Mucosa of gallbladder (tissue), 1 donor: ENCODE measurements around the gene OR5B12. TPM values are rescaled to one million over a fixed set of nuclear protein-coding genes. Genes with fewer than 3 reads are reported as not detected.
"Not testable (repeated sequence)": the region's sequence is repeated elsewhere in the genome, so short reads cannot be mapped to it uniquely, and the experiment has no call there.

ENCODE experiments used
- DNase-seq: peaks from one replicate; pipeline ENCODE4 v3.0.0-alpha.2; 2020; ENCODE audit warnings: low spot score
- total RNA-seq: library from RNA; stranded (reverse); gene quantifications from one replicate; pipeline ENCODE4 v1.2.1, GENCODE V29; 2021
- donor health status: DM: no; HTN: no; CAD: no.

OR5B12 gene
- not detected for total RNA-seq

- no peak for DNase-seq
These were observed at the start of gene OR5B12 for GRCh38 chr11:58442136-58442535. TSS of gene OR5B12 (minus strand) at chr11:58442236. CDS start at chr11:58440151, 2,085 bp downstream.

GRCh38 chr11:58490827-58491226 is 48.8 kb upstream of the OR5B12 start:
- no peak for DNase-seq

GRCh38 chr11:58487170-58487569 is 45.1 kb upstream of the OR5B12 start:
- DNase-seq = no peak

GRCh38 chr11:58485961-58486360 is 43.9 kb upstream of the OR5B12 start:
- no peak for DNase-seq

- DNase-seq = no peak
These were observed 29.9 kb upstream of the OR5B12 start for GRCh38 chr11:58471892-58472291.

GRCh38 chr11:58466293-58466692 is 24.3 kb upstream of the OR5B12 start:
- no peak for DNase-seq

- no peak for DNase-seq
These were observed 23.7 kb upstream of the OR5B12 start for GRCh38 chr11:58465690-58466089.

GRCh38 chr11:58451585-58451984 is 9.5 kb upstream of the OR5B12 start:
- DNase-seq = no peak

- DNase-seq = no peak
These were observed 4.3 kb upstream of the OR5B12 start for GRCh38 chr11:58446294-58446693.

- DNase-seq = no peak
These were observed 2.3 kb upstream of the OR5B12 start for GRCh38 chr11:58444300-58444699.

- no peak for DNase-seq
These were observed 3.5 kb downstream of the OR5B12 start for GRCh38 chr11:58438486-58438885.

GRCh38 chr11:58434217-58434616 is 7.8 kb downstream of the OR5B12 start:
- DNase-seq = no peak

- no peak for DNase-seq
These were observed 8.3 kb downstream of the OR5B12 start for GRCh38 chr11:58433638-58434203.

GRCh38 chr11:58429273-58429672 is 12.8 kb downstream of the OR5B12 start:
- DNase-seq = no peak

- no peak for DNase-seq
These were observed 14.0 kb downstream of the OR5B12 start, which contains the start of gene OR5B2 for GRCh38 chr11:58428021-58428420. TSS of gene OR5B2 (minus strand) at chr11:58428121. CDS start at chr11:58423261, 4,860 bp downstream.

GRCh38 chr11:58406774-58407173 is 35.3 kb downstream of the OR5B12 start, which contains the start of gene OR5B3:
TSS of gene OR5B3 (minus strand) at chr11:58406874. CDS start at chr11:58403409, 3,465 bp downstream.
- DNase-seq = no peak

GRCh38 chr11:58399622-58400021 is 42.4 kb downstream of the OR5B12 start:
- not testable (repeated sequence) for DNase-seq

GRCh38 chr11:58395581-58395980 is 46.5 kb downstream of the OR5B12 start:
- DNase-seq = no peak

GRCh38 chr11:58394195-58394594 is 47.8 kb downstream of the OR5B12 start:
- no peak for DNase-seq

GRCh38 chr11:58392746-58393145 is 49.3 kb downstream of the OR5B12 start:
- DNase-seq = no peak

- DNase-seq = no peak
These were observed 50.2 kb downstream of the OR5B12 start for GRCh38 chr11:58391879-58392278.

- no peak for DNase-seq
These were observed 51.4 kb downstream of the OR5B12 start for GRCh38 chr11:58390551-58391063.
